HG02678 (cell line): ENCODE results near the gene ZNF525.
"Not testable (repeated sequence)": the region's sequence is repeated elsewhere in the genome, so short reads cannot be mapped to it uniquely, and the experiment has no call there.

Source experiments
- ATAC-seq: cut with Tn5 transposase; IDR thresholded peaks from one replicate; pipeline ENCODE4 v1.9.1; 2021; ENCODE audit warnings: mild to moderate bottlenecking, moderate library complexity; ENCODE audit not compliant: unreplicated experiment

Gene ZNF525

GRCh38 chr19:53394974-53395839 lies 29.7 kb downstream of the ZNF525 start, which contains the start of gene ZNF765:
Gene ZNF765 (plus strand): TSS chr19:53395149. CDS start chr19:53398016, 2,867 bp downstream.
- ATAC-seq = peak; percentile 91

GRCh38 chr19:53395840-53396524 lies 30.5 kb downstream of the ZNF525 start:
- ATAC-seq = not testable (repeated sequence)

- ATAC-seq = no peak
These were observed 31.0 kb downstream of the ZNF525 start for GRCh38 chr19:53396525-53396868.

- ATAC-seq = not testable (repeated sequence)
These were observed 32.4 kb downstream of the ZNF525 start for GRCh38 chr19:53397918-53398317.

- no peak for ATAC-seq
These were observed 44.1 kb downstream of the ZNF525 start for GRCh38 chr19:53409505-53410204.

GRCh38 chr19:53420520-53421315 lies 55.2 kb downstream of the ZNF525 start:
- not testable (repeated sequence) for ATAC-seq

- ATAC-seq = no peak
These were observed 57.0 kb downstream of the ZNF525 start for GRCh38 chr19:53422551-53422950.

- not testable (repeated sequence) for ATAC-seq
These were observed 57.6 kb downstream of the ZNF525 start for GRCh38 chr19:53423074-53423473.

- ATAC-seq = not testable (repeated sequence)
These were observed 58.2 kb downstream of the ZNF525 start for GRCh38 chr19:53423680-53424079.

- no peak for ATAC-seq
These were observed 59.6 kb downstream of the ZNF525 start for GRCh38 chr19:53424968-53425597.

- peak; percentile 99 for ATAC-seq
These were observed 66.0 kb downstream of the ZNF525 start, which contains the start of gene ZNF761 for GRCh38 chr19:53431399-53432087. Gene ZNF761 (plus strand): TSS chr19:53431984. CDS start chr19:53447269, 15,285 bp downstream.

- peak; percentile 22 for ATAC-seq
These were observed 66.7 kb downstream of the ZNF525 start for GRCh38 chr19:53432088-53432661.
